ENCODE measurements around the gene PRMT6.

GRCh38 chr1:107096690-107097089 is 40.2 kb downstream of the PRMT6 start:
- no peak for TF ChIP-seq CTCF (IDR thresholded peaks at IDR 0.05)
- no peak for TF ChIP-seq POLR2A (IDR thresholded peaks at IDR 0.05)
